Vagina (tissue), 2 donors: Measurements from ENCODE around the gene PTS.

Source experiments
- POLR2A ChIP-seq, 2 donors: fragments of 450-650 bp; IDR thresholded peaks; one replicate each; pipeline ENCODE4 v1.6.1; 2017; ENCODE audit warnings: antibody characterized with exemption in 2 of 2, mild to moderate bottlenecking in 2 of 2, moderate library complexity in 2 of 2
- POLR2AphosphoS5 ChIP-seq, 2 donors: sonication (generic); formaldehyde crosslinking; IDR thresholded peaks; one replicate each; pipeline ENCODE4 v1.9.0; 2017; ENCODE audit warnings: antibody characterized with exemption in 2 of 2, mild to moderate bottlenecking in 2 of 2, low read depth in 1 of 2; ENCODE audit not compliant: insufficient read depth in 1 of 2
- TF ChIP-seq, protein P1 (sequence below), 3 experiments: fragments of 450-650 bp in 2 of 3; fragments of 200-600 bp in 1 of 3; sonication (generic) in 1 of 3; IDR thresholded peaks; one replicate each; pipeline ENCODE4 v1.5.1; 2017 to 2019; ENCODE audit warnings: antibody characterized with exemption in 3 of 3, mild to moderate bottlenecking in 2 of 3, moderate library complexity in 2 of 3

DNA sequence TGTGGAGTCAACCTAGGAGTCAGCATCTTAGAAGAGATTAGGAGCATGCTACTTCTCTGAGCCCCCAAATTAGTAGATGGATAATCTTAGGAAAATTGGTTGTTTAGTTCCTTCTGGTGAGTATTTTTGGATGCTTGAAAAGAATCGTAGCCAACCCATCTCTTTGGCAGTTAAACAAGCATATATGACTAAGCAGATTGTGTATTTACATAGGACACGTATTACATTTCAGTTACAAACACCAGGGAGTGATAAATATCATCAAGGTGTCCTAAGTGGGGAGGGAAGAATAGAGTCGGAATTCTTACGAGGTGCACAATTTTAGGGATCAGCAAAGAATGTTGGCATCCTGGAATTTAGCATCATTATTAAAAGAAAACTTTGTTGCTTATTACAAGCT is 21.0 kb downstream of the PTS start:
- TF ChIP-seq, protein P1, sequence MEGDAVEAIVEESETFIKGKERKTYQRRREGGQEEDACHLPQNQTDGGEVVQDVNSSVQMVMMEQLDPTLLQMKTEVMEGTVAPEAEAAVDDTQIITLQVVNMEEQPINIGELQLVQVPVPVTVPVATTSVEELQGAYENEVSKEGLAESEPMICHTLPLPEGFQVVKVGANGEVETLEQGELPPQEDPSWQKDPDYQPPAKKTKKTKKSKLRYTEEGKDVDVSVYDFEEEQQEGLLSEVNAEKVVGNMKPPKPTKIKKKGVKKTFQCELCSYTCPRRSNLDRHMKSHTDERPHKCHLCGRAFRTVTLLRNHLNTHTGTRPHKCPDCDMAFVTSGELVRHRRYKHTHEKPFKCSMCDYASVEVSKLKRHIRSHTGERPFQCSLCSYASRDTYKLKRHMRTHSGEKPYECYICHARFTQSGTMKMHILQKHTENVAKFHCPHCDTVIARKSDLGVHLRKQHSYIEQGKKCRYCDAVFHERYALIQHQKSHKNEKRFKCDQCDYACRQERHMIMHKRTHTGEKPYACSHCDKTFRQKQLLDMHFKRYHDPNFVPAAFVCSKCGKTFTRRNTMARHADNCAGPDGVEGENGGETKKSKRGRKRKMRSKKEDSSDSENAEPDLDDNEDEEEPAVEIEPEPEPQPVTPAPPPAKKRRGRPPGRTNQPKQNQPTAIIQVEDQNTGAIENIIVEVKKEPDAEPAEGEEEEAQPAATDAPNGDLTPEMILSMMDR (IDR thresholded peaks at IDR 0.05) = no peak
- no peak for TF ChIP-seq POLR2A (IDR thresholded peaks at IDR 0.05)
- TF ChIP-seq POLR2AphosphoS5 (IDR thresholded peaks at IDR 0.05; ENCODE audit: insufficient read depth in 1 of 2, low read depth in 1 of 2) = no peak
